GM21737 (cell line): Measurements from ENCODE around the gene CDH15.

ENCODE experiments used
- ATAC-seq: cut with Tn5 transposase; IDR thresholded peaks from one replicate; pipeline ENCODE4 v1.9.1; 2021; ENCODE audit warnings: mild to moderate bottlenecking, moderate library complexity; ENCODE audit not compliant: unreplicated experiment

Gene CDH15

DNA sequence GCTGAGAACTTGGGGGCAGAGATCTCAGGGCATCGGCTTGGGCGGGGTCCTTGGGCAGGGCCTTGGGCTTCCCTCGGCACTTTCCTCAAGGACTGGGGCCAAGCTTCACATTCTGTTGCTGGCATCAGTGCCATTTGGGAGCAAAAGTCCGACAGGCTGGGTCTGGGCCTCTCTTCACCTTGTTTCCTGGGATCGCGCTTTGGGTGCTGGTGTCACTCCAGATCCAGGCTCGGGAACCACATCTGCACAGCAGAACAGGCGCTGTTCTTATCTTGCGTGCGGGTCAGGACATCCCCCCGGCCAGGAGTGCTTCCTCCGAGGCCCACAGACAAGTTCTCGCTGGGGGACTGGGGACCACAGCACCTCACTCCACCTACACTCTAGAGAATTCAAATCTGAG lies 31.1 kb upstream of the CDH15 start:
- no peak for ATAC-seq

DNA sequence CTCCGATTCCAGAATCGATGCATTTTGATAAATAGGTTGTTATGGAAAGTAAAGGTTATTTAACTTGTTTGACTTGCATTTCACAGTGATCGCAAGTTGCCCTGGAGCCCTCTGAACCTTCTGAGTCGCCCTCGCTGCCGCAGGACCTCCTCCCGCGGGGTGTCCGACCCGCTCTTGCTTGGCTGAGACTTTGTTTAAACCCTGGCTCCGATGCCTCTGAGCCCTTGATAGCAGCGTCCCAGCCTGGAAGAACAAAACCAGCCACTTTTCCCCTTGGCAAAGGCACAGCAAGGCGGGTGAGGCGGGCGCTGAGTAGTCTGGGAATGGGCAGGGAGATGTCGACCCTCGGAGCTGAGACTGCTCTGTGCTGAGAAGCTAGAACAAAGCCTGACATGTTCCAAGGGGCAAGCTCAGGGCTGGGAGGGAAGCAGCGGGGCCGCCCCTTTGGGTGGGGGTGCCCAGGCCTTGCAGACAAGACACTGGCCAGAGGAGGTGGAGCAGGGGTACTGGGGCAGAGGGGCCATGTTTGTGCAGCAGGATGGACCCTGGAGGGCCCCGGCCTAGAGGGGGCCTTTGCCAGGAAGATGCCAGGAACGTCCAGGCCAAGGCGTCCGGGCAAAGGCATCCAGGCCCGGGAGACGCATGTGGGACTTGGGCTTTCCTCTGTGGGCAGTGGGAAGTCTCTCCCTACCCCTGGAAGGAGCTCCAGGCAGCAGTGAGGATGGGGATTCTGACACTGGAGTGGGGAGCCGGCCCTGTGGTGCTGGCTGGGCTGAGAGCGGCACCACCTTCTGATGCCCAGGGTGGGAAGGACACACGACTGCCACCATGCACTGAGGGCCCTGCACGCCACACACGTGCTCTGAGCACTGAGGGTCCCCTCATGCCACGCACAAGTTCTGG lies 30.3 kb upstream of the CDH15 start:
- ATAC-seq = no peak

GRCh38 chr16:89141884-89142267 lies 29.7 kb upstream of the CDH15 start:
- ATAC-seq = no peak

GRCh38 chr16:89142474-89143195 lies 28.9 kb upstream of the CDH15 start:
- ATAC-seq = no peak

GRCh38 chr16:89143201-89143741 lies 28.3 kb upstream of the CDH15 start:
- ATAC-seq = no peak

DNA sequence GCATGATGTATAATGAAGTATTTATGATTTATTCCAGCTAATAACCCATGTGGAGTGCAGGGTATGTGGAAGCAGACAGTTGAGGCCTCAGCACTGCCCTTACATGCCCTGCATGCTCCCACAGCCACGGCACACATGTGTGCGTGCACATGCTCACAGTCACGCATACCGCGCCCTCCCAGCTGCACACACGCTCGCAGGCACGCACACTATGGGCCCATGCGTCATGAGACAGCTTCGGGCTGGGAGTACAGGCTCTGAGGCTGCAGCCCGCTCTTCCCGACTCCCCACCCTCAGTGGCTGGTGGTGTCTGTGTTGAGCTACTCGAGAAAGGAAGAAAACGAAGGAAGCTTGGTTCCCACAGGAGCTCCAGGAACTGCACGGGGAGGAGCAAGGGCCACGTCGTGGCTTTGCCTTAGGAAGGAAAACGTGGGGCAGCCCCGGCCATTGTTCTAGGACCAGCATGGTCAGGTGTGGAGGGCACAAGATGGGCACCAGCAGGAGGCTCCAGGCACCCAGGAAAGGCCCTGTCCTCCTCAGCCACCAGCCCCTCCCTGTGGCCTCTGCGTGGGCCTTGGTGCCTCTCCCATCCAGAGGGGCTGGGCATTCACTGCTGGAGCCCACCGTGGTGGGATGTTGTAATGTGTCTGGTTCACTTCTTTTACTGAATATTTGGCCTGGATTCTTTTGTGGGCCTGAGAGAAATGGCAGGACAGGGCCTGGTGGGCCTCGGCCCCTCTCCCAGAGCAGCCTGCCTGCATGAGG lies 27.5 kb upstream of the CDH15 start:
- no peak for ATAC-seq

DNA sequence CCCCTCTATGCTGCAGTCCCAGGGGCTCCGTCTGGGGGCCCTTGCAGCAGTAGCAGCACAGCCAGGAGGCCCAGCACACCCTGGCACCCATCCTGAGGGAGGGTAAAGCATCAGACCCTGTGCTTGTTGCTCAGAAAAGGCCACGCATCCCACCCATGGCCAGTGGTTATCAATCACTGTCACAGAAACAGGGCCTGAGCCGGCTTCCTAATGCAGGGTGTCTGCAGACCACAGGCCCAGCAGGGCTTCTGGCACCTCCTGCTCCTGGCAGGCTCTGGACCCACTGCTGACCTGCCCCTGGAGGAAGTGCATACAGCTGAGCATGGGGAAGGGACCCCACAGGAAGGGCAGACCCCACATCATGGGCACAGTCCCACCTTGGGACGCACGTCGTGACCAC lies 26.9 kb upstream of the CDH15 start:
- no peak for ATAC-seq

- no peak for ATAC-seq
Measured at GRCh38 chr16:89145406-89146161, 26.0 kb upstream of the CDH15 start.

DNA sequence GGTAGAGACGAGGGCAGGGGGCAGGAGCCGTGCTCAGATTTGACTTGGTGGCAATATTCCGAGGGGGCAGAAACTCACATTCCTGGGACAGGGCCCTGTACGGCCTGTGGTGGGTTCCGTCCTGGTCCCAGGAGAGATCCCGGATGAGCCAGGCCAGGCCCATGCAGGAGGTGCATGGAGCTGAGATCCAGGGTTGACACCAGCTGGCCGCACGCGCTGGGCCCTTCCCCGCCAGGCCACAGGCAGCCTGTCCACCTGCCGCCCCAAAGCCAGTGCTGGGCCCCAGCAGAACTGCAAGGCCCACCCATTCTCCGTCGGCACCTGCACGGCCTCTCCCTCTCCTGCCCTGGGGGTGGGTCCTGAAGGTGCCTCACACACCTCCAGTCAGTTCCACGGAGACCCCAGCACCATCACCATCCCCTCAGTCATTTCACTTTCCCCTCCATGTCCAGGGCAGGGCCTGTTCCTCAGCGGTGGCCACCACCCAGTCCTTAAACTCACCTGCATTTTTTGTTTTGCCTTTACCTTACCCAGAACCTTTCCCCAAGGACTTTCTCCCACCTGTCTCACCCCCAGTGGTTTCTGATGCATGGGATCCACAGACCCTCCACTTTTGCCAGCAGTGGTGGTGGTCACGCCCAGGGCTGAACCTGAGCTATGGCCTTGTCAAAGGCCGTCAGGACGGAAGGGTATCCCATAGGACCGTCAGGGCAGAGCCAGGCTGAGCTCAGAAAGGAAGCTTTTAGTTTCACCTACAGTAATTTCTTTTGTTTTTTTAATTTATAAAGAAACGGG lies 25.1 kb upstream of the CDH15 start:
- no peak for ATAC-seq

DNA sequence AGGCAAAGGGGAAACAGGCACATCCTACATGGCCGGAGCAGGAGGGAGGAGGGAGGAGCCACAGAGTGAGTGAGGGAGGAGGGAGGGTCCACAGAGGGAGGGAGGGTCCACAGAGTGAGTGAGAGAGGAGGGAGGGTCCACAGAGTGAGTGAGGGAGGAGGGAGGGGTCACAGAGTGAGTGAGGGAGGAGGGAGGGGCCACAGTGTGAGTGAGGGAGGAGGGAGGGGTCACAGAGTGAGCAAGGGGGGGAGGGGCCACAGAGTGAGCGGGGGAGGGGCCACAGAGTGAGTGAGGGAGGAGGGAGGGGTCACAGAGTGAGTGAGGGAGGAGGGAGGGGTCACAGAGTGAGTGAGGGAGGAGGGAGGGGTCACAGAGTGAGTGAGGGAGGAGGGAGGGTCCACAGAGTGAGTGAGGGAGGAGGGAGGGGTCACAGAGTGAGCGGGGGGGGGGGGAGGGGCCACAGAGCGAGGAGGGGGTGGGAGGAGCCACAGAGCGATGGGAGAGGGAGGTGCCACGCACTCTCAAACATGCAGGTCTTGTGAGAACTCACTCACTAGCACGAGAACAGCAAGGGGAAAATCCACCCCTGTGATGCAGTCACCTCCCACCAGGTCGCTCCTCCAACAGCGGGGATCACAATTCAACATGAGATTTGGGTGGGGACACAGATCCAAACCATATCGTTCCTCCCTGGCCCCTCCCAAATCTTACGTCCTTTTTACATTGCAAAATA lies 24.3 kb upstream of the CDH15 start:
- ATAC-seq = no peak

- ATAC-seq = no peak
Measured at GRCh38 chr16:89149386-89149785, 22.2 kb upstream of the CDH15 start.

DNA sequence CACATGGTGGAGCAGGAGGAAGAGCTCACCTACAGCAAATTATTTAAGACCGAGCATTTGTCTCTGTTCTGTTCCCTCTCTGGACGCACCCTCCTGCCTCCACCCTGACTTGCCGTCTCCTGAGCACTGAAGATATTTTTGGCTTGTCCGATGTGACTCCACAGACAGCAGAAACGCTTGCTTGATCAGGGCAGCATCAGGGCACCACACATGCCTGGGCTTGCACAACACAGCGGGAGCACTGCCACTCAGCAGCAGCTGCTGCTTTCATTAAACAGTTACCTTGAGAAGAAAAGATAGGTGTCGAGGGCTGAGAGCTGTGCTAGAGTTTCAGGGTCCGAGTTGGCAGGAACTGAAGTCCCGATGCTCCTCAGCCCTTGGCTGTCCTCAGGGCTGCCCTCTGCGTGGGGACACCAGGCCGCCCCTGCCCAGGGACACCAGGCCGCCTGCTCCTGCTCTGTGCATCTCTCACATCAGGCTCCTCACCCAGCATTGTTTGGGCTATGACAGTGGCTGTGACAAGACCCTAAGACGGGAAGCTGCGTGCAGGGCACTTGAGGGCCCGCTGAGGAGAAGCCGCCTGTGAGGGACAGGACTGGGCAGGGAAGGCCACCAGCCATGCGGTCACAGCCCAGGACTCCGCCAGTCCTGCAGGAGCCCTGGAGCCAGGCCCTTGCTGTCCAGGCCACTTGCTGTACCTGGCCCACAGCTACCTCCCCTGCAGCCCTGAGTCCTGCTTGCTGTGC lies 21.3 kb upstream of the CDH15 start:
- ATAC-seq = no peak

DNA sequence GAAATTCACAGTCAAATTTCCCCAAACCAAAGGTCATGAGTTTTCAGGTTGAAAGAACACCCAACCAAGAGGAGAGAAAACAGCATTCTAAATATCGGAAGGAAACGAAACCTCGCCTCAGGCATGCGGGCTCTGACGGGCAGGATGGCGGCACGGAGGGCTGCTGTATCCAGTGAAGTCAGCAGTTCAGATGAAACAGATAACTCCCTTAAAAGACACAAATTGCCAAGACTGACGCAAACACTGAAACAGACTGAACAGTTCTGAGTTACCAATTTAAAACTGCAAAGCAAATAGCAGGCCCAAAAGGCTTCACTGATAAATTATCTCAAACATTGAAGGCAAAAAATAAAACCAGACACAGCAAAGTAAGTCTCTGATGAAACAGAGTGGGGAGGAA lies 20.6 kb upstream of the CDH15 start:
- ATAC-seq = no peak

DNA sequence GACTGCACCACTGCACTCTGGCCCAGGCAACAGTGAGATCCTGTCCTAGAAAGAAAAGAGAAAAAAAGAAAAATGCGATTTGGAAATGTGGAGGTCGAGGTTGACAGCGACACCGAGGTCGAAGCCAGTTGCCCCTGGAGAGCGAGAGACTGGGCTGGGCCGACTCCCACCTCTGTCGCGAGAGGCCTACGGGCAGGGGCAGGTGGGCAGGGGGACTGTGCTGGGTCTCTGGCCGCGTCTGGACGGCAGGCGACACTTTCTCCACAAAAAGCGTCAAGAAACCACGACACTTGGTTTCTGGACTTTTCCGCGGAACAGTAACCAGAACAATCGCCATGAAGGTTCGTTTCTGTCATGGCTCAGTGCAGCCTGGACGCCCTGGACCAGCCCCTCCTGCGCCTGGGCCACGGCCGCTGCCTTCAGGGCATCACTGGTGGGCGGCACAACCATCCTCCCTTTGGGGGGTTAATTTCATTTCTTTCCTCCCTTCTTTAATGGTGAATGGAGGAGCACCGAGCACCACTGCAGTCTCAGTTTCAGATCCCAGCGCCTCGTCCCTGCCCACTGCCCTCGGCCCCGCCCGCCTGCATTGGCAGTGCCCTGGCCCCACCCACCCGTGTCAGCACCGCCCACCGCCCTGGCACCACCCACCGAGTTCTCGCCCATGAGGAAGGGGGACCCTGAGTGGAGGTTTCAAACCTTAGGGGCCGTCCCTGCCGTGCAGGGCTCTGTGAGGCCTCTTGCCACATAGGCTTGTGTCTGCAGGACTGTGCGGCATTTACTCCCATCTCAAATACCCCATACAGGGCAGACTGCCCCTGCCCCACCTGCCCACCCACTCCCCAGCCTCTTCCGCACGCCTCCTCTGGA lies 18.5 kb upstream of the CDH15 start:
- ATAC-seq = no peak

DNA sequence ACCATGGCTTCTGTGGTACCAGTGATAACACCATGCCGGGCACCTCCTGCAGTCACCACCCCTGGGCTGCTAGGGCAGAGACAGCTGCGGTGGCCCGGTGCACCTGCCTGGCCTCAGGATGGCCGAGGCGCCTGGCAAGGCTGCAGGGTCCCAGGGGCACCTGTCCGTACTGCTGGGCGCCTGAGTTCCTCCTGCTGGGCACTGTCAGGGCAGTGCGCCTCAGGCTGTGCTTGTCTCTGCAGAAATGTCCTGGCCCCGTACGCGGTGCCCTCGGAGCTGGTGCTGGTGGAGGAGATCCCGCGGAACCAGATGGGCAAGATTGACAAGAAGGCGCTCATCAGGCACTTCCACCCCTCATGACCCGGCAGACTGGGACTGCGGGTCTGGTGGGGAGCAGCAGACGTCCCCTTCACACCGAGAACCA lies 17.7 kb upstream of the CDH15 start:
- no peak for ATAC-seq

DNA sequence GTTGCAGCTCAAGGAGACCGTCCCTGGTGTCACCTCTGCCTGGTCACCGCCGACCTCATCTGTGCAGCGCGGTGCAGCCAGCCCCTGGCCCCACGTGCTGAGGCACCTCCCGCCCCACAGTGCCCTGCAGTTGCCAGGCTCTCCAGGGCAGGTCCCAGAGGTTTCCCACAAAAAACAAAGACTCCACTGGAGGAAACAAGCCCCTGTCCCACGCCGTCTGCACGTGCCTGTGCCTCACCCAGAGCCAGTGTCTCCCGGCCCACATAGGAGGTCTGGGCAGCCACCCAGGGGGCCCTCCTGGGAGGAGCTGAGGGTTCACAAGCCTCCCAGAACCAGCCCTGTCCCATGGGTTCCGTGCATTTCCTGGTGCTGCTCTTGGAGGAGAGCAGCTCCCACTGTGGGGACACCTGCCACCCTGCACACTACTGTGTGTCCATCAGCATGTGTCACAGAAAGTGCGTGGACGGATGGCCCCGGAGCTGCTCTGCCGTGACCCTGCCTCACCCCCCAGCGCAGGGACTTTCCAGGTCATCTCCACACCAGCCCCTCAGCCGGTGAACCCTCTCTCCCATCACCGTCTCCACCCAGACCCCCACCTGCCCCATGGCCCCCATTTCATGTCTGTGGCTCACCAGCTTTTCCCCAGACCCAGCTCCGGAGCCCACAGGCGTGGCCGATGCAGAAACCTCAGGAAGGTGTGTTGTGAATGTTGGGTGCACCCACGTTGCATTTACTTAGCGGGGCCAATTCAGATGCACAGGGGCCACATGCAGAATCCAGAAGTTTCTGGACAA lies 17.0 kb upstream of the CDH15 start:
- ATAC-seq = no peak
